Stimulated activated CD8-positive, alpha-beta memory T cell treated with anti-CD3 and anti-CD28 coated beads, Interleukin-15, amount 100 ng/mL, for 1 hour (primary cell): Measurements from ENCODE around the gene BMPER.

Experiments
- DNase-seq: peaks from one replicate; pipeline ENCODE4 v3.0.0-alpha.2; 2020; ENCODE audit warnings: low read depth

The BMPER gene

DNA sequence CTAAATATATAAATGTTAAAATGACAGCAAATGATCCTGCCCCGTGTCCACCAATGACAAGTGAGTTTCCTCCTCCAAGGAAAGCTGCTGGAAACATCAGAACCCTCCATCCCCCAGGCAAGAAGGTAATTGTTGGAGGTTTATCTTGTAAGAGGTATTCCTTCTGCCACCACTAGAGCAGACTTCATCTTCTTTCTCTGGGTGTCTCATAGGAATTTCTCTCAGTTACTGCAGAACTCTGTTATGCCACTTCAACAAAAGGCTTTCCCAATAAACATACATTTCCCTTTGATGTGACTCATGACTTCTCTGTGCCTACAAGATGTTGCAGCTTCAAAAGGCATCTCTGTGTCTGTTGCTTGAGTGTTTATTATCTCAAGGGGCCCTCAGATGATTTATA, 279.1 kb downstream of the BMPER start:
- no peak for DNase-seq

DNA sequence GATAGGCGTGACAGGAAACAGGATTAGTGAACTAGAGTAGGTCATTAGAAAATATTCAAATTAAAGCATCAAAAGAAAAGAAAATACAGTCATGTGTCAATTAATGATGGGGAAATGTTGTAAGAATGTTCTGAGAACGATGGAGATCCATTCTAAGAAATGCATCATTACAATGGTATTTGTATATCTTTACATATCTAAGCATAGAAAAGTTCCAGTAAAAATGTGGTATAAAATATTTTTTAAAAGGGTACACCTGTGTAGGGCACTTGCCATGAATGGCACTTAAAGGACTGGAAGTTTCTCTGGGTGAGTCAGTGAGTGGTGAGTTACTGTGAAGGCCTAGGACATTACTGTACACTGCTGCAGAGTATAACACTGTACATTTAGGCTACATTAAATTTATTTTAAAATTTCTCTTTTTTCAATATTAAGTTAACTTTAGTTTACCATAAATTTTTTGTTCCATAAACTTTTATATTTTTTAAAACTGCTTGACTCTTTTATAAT, 282.5 kb downstream of the BMPER start:
- no peak for DNase-seq

DNA sequence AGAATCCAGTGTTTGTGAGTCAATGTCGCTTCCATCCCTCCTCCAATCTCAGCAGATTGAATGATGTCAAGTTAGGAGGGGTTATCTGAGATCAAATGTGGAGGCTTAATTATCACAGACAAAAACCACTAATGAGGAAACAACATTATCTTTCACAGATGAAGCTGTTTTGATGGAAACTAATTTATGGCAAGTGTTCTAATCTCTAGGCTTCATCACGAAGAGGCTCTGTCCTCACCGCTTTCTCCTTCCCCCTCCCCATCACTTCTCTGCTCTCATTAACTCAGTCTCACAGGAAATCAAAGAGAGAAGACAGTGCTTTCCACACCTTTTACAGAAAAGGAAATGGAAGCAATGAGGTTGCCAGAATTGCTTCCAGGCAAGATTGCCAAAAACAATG, 283.7 kb downstream of the BMPER start:
- DNase-seq: no peak

DNA sequence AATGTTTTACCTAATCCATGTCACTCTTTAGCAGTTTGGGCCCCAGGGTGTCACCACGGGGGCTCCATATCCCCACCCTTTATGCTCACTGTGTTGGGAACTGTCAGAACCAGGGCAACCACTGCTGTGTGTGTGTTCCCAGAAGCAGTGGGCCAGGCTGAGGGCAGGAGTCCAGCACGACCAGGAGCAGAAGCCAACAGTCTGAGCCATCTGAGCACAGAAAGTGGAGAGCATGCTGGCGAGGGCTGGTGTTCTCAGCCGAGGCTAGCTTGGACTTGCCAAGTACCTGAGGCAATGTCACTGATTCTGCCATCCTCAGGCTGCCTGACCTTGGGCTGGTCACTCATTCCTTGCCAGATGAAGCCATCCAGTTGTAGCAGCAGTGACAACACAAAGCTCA, 285.0 kb downstream of the BMPER start:
- DNase-seq: no peak

DNA sequence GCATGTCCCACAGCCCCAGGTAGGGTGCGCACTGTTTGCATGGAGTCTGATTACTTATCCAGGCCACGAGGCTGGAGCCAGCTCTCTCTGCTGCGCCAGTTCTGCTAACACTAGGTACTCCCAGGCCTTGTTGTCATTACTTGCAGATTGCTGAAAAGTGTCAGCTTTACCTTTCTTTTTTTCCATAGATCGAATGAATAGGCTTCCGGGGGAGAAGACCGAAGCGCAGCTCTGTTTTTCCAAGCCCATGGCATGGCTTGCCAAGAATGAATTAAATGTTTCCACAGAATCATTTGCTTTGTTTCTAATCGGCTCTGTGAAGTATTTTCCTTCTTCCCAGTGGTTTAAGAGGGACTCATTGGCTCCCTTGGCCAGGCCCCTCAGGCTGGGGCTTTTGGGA, 285.8 kb downstream of the BMPER start:
- no peak for DNase-seq

DNA sequence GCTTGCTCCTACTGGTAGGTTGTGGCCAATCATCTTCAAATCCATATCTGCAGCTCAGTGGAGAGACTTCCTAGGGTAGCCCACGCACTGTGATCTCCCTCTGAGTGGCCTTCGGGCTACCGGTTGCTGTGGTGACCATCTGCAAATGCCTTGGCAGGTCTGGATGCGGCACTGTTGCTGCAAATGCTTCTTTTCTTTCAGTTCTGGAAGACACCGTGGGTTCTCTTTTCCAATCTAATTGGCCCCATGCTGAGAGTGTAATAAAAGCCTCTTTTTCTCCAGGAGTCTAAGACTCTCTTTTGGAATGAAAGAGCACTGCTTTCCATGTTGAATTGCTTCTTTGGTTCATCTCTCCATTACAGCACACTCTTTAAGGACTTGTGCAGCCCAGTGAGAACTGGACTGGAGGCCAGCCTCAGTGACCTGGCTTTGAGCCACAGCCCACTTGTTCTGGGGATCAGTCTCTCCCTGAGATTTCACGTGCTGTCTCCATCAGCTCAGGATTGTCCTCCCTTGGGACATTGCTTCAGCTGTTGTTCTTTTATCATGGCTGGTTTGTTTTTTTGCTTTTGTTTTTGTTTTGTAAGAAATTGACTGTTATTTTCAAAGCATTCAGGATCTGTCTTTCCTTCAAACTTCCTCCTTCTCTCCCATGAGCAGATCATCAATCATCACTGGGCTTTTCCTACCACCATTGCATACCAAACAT, 286.6 kb downstream of the BMPER start:
- no peak for DNase-seq

DNA sequence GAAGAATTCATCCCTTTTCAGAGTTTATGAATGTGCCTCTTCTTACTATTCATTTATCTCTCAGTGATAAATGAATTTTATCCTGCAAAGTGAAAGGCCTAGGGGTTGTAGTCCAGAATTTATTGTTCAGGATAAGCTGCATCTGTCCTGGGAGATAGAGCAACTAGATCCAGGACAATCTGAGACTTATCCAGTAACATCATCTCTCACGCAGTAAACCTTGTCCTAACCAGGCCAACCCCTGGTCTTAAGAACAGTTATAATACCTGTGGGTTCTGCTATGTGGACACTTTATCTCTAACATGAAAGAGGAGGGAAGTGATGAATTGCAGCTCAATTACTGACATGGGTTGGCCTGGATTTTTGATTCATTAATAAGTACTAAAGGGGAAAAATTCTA, 287.6 kb downstream of the BMPER start:
- DNase-seq: no peak

DNA sequence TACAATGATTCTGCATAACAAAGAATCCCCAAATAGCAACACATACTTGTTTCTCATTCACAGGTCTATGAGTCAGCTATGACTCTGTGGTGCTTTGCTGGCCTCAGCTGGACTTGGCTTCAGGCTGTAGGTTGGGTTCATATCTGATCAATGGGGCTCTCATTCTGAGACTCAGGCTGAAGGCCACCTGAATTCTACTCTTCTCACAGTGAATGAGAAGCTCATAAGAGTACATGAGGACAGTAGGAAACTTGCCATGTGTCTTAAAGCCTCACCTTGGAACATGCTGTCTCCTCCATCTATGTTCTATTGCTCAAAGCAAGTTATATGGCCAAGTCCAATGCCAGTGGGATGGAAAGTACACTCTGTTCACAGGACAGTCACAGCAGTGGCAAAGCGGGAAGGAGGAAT, 292.9 kb downstream of the BMPER start:
- DNase-seq: no peak
